HG02798 (cell line): ENCODE measurements around the gene CMTM6.

Experiments used
- ATAC-seq: cut with Tn5 transposase; IDR thresholded peaks from one replicate; pipeline ENCODE4 v1.9.1; 2021; ENCODE audit warnings: mild to moderate bottlenecking; ENCODE audit not compliant: unreplicated experiment, poor library complexity

The CMTM6 gene

DNA sequence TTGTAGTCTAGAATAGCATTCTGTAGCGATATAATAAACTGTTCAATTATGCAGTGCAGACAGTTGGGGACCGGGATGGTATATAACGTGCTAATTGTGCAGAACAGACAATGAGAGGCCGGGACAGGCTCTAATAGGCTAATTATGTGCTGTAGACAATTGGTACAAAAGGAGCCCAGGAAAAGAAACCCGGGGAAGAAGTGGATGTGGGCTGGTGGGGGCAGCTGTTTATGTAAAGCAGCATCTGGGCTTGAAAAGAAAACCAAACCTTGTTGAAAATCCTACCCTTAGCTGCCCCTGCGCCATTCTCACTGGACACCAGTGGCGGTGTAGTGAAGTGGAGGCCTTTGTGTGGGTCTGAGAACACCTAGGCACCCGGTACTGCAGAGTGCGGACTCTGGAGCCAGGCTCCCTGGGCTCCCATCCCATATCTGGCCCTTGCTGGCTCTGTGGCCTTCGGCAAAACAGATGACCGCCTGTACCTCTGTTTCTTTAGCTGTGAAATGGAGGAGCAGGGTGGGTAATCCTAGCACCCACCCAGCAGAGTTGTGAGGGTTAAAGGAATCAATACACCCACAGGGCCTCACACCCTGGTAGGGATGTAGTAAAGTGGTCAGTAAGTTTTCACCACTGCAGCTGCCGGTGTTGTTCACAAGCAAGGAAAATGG, 51.5 kb downstream of the CMTM6 start:
- no peak for ATAC-seq

DNA sequence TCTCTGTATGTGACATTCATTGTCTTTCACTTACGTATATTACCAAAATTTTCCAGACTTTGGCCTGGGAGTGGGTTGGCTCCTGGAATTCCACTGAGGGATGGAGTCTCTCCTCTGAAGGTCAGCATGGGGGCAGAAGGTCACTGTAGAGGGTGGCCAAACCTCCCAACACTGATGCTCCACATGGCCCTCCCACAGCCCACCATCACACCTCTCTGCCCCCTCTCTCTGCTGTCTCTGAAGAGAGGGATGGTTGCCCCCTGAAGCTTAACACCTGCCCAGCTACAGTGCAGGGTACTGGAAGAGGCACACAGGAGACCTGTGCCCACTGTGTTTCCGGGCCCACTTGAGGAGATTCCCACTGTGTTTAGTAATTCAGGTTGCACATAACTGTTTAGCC, 52.2 kb downstream of the CMTM6 start:
- no peak for ATAC-seq

GRCh38 chr3:32449691-32450090, 53.0 kb downstream of the CMTM6 start:
- no peak for ATAC-seq

DNA sequence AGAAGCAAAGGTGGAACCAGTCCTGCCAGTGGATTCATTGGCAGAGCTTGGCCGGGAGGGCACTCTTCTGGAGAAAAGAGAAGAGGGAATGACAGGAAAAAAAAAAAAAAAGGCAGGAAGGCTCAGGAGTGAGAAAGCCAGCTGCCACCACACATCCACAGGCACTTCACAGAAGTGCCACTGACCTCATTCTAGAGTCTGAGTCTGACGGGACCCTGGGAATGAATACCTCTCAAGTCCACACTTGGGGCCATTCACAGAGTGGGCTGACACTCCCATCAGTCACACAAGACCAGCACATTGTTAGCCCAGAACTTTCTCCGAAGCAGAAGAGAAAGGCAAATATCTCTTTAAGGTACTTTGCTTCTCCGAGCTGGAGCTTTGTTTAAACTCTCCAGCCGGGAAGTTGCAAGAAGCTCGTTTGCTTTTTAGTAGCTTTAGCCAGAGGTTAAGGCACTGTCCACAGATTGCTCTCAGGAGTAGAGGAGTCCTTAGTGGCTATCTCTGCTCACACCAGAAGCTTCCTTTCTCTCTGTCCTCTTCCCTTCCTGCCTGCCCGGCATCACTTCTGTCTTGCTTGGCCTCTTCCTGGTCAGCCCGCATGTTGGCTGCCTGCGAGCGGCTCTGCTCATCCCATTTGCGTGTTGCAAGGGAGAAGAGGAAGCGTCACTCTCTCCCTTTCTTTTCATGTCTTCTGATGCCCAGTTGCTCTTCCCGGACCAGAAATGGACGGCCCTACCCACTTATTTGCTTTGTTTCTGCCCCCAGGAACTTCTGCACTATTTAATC, 53.8 kb downstream of the CMTM6 start:
- no peak for ATAC-seq

GRCh38 chr3:32447865-32448400, 54.7 kb downstream of the CMTM6 start:
- no peak for ATAC-seq

DNA sequence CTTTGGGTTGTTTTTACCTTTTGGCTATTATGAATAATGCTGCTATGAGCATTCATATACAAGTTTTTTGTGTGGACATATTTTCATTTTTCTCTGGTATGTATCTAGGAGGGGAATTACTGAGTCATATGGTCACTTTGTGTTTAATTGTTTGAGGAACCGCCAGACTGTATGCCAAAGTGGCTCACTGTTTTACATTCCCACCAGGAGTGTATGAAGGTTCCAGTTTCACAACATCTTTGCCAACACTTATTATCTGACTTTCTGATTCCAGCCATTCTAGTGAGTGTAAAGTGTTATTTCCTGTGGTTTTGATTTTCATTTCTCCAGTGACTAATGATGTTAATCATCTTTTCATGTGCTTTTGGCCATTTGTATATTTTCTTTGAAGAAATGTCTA, 59.2 kb downstream of the CMTM6 start:
- ATAC-seq = no peak

DNA sequence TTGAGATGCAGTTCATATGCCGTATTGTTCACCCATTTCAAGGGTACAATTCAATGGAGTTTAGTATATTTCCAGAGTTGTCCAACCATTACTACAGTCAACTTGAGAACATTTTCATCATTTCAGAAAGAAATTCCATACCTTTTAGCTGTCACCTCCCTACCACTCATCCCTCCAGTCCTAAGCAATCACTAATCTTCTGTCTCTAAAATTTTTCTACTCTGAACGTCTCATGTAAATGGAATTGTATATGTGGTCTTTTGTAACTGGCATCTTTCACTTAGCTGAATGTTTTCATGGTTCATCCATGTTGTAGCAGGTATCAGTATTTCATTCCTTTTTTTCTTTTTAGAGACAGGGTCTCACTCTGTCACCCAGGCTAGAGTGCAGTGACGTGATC, 59.9 kb downstream of the CMTM6 start:
- no peak for ATAC-seq

DNA sequence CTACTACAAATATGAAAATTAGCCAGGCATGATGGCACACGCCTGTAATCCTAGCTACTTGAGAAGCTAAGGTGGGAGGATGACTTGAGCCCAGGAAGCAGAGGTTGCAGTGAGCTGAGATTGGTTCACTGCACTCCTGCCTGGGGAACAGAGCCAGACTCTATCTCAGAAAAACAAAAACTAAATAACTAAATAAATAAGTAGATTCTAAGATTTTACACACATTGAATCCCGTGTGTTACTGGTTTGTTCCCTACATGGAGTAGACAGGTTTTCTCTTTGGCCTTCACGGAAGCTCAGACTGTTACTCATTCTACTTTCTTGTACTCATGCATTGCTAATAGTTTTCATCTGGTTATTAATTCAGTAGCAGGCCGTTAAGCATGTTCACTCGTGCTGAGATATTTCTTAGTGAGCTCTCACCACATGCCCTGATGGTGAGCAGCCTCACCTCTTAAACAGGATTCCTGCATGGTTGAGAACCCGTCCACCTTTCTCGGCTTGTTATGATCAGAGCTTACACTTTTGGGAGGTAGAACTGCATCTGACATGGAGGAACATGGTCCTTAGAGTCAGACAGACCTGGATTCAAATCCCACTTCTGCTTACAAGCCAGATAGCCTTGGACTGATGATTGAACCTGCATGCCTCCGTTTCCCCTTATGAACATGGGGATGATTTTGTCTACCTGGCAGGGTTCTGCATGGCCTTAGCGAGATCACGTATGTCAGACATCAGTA, 61.9 kb downstream of the CMTM6 start:
- ATAC-seq = no peak

DNA sequence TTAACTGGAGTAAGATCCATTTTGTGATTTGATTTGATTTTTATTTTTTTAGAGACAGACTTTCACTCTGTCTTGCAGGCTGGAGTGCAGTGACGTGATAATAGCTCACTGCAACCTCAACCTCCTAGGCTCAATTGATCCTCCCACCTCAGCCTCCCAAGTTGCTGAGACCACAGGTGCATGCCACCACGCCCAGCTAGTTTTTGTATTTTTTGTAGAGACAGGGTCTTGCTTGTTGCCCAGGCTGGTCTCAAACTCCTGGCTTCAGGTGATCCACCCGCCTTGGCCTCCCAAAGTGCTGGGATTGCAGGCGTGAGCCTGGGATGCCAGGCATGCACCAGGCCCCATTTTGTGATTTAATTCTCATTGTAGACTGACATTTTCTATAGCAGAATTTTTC, 63.2 kb downstream of the CMTM6 start:
- ATAC-seq = peak; percentile 20

GRCh38 chr3:32438596-32439344, 63.9 kb downstream of the CMTM6 start:
- ATAC-seq = peak; percentile 96

GRCh38 chr3:32437896-32438295, 64.8 kb downstream of the CMTM6 start:
- ATAC-seq = no peak

DNA sequence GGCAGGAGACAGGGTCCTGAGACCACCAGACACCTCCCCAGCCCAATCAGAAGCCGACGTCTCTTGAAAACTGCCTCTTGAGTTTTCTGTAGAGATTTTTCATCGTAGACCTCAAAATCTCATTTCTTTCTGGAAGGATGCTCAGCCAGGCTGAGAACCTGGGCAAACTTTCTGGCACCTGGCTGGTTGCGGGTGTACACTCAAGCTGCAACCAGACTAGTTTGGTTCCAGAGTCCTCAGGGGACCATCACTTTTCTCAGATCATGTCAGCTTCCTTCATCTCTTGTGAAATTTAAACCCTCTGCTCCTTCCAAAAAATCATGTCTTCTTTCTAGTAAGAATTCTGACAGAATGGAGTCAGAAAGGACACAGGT, 65.8 kb downstream of the CMTM6 start:
- ATAC-seq = peak; percentile 24

GRCh38 chr3:32435911-32436815, 66.5 kb downstream of the CMTM6 start:
- no peak for ATAC-seq

DNA sequence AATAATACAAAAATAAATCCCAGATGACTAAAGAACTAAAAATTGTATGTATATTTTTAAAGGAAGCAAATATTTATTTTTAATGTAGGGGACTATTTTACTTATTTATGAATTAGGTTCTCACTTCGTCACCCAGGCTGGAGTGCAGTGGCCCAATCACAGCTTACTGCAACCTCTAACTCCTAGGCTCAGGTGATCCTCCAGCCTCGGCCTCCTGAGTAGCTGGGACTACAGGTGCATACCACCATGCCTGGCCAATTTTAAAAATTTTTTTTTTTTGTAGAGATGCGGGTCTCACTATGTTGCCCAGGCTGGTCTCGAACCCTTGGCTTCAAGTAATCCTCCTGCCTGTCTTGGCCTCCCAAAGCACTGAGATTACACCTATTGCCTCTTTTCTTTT, 68.4 kb downstream of the CMTM6 start:
- no peak for ATAC-seq

DNA sequence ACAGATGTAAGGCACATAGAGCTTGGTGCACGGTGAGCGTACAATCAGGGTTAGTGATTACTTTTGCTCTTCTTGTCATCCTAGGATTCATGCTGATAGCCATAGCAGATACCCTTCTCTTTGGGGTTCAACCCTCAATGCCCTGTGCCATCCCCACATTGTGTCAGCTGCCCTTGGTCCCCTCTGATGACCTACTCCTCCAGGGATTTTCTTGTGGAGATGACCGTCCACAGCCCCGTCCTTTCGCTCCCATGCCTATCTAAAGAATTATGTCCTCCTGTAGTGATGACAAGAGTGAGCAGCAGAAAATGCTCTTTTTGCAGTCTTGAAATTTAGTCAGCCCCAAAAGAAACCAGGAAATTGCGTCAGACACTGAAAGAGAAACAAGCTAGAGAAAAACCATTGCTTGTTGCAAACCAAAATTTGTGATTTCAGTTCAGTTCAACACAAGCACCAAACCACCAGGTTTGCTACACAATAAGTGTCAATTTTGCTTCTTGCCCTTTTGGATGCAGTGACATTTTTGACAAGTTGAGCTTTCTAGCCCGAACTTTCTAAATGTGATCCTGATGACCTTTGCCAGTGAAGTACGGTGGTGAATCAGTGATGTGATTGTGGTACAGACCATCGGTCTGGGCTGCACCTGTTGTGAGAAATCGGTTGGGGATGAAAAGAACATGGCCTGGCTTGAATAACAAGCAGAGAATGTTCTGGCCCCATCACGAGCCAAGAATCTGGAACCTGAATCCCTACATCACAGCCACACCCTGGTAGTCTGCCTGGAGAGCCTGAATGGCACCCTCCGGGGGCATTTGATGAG, 69.7 kb downstream of the CMTM6 start:
- ATAC-seq = peak; percentile 54

- no peak for ATAC-seq
Observed at GRCh38 chr3:32432045-32432710, 70.5 kb downstream of the CMTM6 start.

DNA sequence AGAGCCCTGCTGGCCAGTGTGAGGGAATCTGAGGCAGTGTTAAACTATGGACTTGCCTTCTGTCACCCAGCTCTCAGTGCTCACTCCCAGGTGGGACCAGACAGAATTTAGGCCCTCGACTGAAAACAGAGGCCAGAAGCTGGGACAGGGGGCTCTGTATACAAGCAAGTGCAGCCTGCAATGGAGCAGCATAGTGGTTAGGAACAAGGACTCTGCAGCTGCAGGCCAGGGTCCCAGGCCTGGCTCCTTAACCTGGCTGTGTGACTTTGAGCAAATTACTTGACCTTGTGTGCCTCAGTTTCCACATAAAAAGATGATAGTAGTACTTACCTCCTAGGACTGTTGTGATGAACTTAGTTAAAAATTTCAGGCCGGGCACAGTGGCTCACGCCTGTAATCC, 71.2 kb downstream of the CMTM6 start:
- no peak for ATAC-seq
